ENCODE results near the gene ERG28.

The ERG28 gene

DNA sequence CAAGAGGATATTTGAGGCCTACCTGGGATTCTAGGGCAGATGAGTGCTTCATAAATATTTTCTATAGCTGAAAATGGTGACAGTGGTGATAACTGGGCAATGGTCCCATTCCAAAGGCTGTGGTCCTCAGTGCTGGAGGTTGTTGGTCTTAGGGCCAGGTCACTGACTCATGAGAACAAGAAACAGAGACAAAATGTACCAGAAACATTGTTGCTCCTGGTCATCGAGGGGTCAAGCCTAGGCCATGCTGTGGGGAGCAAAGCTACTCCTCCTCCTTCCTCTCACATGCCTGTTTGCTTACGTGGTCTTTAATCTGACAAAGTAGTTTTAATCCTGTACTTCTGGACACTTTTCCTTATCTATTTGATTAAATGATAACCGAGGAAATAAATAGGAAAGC lies 33.8 kb downstream of the ERG28 start:
- no peaks in the 10 kb centered on the region for H3K36me3 ChIP-seq (ENCODE audit: control insufficient read depth, insufficient read depth, low read length)
- no peaks in the 10 kb centered on the region for H3K4me1 ChIP-seq (ENCODE audit: control insufficient read depth, insufficient read depth, low read length, poor library complexity, severe bottlenecking)
- WGBS, 2 experiments (ENCODE audit: insufficient coverage in 2 of 2): 100% methylated on average over 1 of the region's 3 CpGs
- no peak overlapping the region for H3K27ac ChIP-seq (ENCODE audit: low read depth, low read length, severe bottlenecking)
- H3K9me3 ChIP-seq (ENCODE audit: control insufficient read depth, low read length): no peaks in the 10 kb centered on the region
- no peak overlapping the region for H3K4me3 ChIP-seq (ENCODE audit: extremely low read depth, insufficient read depth, low read length, poor library complexity, severe bottlenecking)

DNA sequence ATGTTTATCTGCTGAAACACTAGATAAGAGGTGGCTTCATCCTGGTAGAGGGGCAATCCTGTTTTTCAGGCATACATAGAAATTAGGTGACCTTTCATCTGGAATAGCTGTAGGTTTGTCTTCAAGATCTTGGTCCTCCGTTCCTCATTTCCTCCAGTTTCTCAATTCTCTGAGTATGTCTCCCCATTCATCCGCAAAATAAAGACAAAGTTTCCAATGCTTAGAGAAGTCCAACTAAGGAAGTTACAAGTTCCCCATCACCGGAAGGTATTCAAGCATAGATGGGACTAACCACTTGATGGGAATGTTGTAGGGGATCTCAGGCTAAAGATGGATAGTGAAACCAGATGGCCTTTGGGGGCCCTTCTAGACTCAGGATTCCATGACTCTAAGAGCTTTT lies 34.3 kb downstream of the ERG28 start:
- Histone ChIP-seq H3K4me1 (ENCODE audit: control insufficient read depth, insufficient read depth, low read length, poor library complexity, severe bottlenecking) (no peaks in the 10 kb centered on the region), H3K36me3 (ENCODE audit: control insufficient read depth, insufficient read depth, low read length) (no peaks in the 10 kb centered on the region), H3K27ac (ENCODE audit: low read depth, low read length, severe bottlenecking) (no peak overlapping the region), H3K4me3 (ENCODE audit: extremely low read depth, insufficient read depth, low read length, poor library complexity, severe bottlenecking) (no peak overlapping the region), H3K9me3 (ENCODE audit: control insufficient read depth, low read length) (no peaks in the 10 kb centered on the region)
- 100% methylated on average over 2 of the region's 3 CpGs for WGBS, 2 experiments (ENCODE audit: insufficient coverage in 2 of 2)

DNA sequence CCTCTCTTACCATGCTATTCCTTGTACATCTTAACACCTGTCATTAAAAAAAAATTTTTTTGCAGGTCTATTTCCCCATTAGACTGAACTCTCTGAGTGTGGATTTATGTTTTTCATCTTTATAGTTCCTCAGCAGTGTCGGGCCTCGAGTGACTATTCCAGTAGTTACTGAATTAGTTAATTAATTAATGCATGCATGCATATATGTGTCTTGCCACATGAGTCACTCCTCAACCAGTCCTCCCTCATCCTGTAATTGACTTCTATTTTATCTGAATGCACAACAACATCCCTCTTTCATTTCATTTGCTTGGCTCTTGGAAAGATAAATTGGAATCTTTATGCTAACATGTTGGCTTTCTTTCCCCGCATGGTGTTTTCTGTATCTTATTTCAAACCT lies 35.6 kb downstream of the ERG28 start:
- 100% methylated on average over 1 of the region's 3 CpGs for WGBS, 2 experiments (ENCODE audit: insufficient coverage in 2 of 2)
- Histone ChIP-seq H3K36me3 (ENCODE audit: control insufficient read depth, insufficient read depth, low read length) (no peaks in the 10 kb centered on the region), H3K4me1 (ENCODE audit: control insufficient read depth, insufficient read depth, low read length, poor library complexity, severe bottlenecking) (no peaks in the 10 kb centered on the region), H3K9me3 (ENCODE audit: control insufficient read depth, low read length) (no peaks in the 10 kb centered on the region), H3K4me3 (ENCODE audit: extremely low read depth, insufficient read depth, low read length, poor library complexity, severe bottlenecking) (no peak overlapping the region), H3K27ac (ENCODE audit: low read depth, low read length, severe bottlenecking) (no peak overlapping the region)

DNA sequence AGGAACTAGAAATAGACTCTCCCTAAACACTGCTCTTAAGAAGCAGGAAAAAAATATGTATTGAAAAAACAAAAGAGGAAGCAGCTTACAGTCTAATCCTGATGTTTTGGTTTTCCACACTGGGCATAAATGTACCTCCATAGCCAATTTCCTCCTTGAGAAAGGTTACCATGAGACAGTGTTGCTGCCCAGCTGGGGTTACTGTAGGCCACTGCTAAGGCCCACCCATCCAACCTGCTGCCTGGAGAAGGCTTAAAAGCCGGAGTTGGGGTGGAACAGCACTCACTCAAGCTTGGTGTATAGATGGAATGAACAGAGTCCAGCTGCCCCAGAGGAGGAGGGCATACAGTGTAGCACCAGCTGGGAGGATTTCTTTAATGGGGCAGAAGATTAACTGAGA lies 41.1 kb downstream of the ERG28 start:
- WGBS, 2 experiments (ENCODE audit: insufficient coverage in 2 of 2): 100% methylated on average over 1 of the region's 1 CpG
- H3K4me1 ChIP-seq (ENCODE audit: control insufficient read depth, insufficient read depth, low read length, poor library complexity, severe bottlenecking): no peaks in the 10 kb centered on the region
- no peak overlapping the region for H3K27ac ChIP-seq (ENCODE audit: low read depth, low read length, severe bottlenecking)
- H3K4me3 ChIP-seq (ENCODE audit: extremely low read depth, insufficient read depth, low read length, poor library complexity, severe bottlenecking): no peak overlapping the region
- no peaks in the 10 kb centered on the region for H3K9me3 ChIP-seq (ENCODE audit: control insufficient read depth, low read length)
- no peaks in the 10 kb centered on the region for H3K36me3 ChIP-seq (ENCODE audit: control insufficient read depth, insufficient read depth, low read length)

DNA sequence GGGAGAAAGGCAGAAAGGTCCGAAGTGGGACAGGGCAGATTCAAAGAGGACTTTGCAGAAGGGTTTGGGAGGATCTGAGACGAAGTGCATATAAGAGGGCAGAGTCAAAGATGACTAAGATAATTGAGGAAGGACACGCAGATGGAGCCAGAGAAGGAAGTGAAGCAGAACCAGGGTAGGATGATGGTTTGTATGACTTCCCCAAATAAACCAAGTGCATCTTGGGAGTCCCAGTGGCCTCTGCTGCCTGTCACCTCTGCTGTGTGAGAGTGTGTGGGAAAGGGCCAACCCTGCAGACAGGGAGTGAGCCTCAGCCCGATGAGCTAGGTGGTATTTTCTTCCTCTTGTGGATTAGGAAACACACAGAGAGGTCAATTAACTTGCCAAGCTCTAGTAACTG lies 45.5 kb downstream of the ERG28 start:
- Histone ChIP-seq H3K4me1 (ENCODE audit: control insufficient read depth, insufficient read depth, low read length, poor library complexity, severe bottlenecking) (peaks cover 8% of the 10 kb centered on the region), H3K27ac (ENCODE audit: low read depth, low read length, severe bottlenecking) (no peak overlapping the region), H3K9me3 (ENCODE audit: control insufficient read depth, low read length) (peaks cover 6% of the 10 kb centered on the region), H3K4me3 (ENCODE audit: extremely low read depth, insufficient read depth, low read length, poor library complexity, severe bottlenecking) (no peak overlapping the region), H3K36me3 (ENCODE audit: control insufficient read depth, insufficient read depth, low read length) (no peaks in the 10 kb centered on the region)
- 96 to 98% methylated on average over 3 to 4 of the region's 4 CpGs for WGBS, 2 experiments (ENCODE audit: insufficient coverage in 2 of 2)

DNA sequence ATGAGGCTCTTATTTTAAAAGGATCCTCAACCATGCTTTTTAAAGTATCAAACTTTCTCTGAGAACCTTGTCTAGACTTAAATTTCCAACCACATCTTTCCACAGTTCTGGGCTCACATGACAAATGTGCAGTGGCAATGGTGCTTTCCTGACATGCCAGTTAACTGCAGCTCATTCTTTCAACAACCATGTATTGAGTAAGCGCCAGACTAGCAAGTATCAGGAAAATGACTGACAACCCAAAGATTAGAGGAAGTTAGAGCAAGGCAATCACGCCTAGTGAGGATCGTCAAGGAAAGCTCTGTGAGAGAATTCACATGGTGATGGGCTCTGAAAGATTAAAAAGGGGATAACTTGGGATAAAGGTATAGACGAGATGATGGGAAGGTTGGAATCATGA lies 46.5 kb downstream of the ERG28 start:
- H3K36me3 ChIP-seq (ENCODE audit: control insufficient read depth, insufficient read depth, low read length): no peaks in the 10 kb centered on the region
- no peak overlapping the region for H3K27ac ChIP-seq (ENCODE audit: low read depth, low read length, severe bottlenecking)
- 70 to 92% methylated on average over 3 to 4 of the region's 4 CpGs for WGBS, 2 experiments (ENCODE audit: insufficient coverage in 2 of 2)
- H3K4me1 ChIP-seq (ENCODE audit: control insufficient read depth, insufficient read depth, low read length, poor library complexity, severe bottlenecking): peaks cover 13% of the 10 kb centered on the region
- no peak overlapping the region for H3K4me3 ChIP-seq (ENCODE audit: extremely low read depth, insufficient read depth, low read length, poor library complexity, severe bottlenecking)
- peaks cover 6% of the 10 kb centered on the region for H3K9me3 ChIP-seq (ENCODE audit: control insufficient read depth, low read length)

DNA sequence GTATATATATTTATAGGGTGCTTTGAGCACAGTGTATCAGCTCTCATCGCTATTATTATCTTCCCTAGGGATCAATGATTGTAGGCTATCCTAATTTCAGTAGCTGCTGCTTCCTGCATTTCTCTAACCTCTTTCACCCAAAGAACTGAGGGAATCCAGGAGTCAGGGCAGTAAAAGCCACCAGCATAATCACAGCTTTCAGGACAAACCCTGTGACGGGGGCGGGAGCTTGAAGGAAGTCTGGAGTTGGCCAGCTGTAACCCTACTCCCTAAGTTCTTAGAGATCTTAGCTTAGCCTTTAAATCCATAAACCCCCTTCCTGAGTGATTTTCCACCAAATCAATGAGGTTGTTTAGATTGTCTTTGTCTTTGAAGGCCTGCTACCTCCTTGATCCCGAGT lies 48.5 kb downstream of the ERG28 start:
- 92% methylated on average over 3 of the region's 4 CpGs; no CpG with 5 or more reads in 1 of the 2 experiments for WGBS, 2 experiments (ENCODE audit: insufficient coverage in 2 of 2)
- Histone ChIP-seq H3K9me3 (ENCODE audit: control insufficient read depth, low read length) (peaks cover 17% of the 10 kb centered on the region), H3K4me1 (ENCODE audit: control insufficient read depth, insufficient read depth, low read length, poor library complexity, severe bottlenecking) (peaks cover 15% of the 10 kb centered on the region), H3K36me3 (ENCODE audit: control insufficient read depth, insufficient read depth, low read length) (no peaks in the 10 kb centered on the region), H3K27ac (ENCODE audit: low read depth, low read length, severe bottlenecking) (peak overlapping the region; percentile 59), H3K4me3 (ENCODE audit: extremely low read depth, insufficient read depth, low read length, poor library complexity, severe bottlenecking) (no peak overlapping the region)

DNA sequence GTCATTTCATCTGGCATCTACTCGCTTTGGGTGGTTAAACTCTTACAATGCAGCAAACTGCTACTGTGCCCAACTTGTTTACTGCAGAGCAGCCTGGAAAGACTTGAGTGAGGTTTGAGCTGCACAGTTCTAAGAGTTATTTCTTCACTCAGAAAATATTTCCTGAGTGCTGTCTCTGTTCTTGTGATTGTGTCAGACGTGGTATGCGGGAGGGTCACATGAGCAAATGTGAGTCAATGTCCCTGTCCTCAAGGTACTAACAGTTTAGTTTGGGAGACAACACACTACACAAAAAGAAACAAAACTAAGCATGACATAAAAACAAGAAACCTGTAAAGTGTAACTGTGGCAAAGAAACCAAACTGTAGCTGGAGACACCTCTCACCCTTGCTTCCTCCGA lies 49.8 kb downstream of the ERG28 start:
- Histone ChIP-seq H3K9me3 (ENCODE audit: control insufficient read depth, low read length) (peaks cover 17% of the 10 kb centered on the region), H3K27ac (ENCODE audit: low read depth, low read length, severe bottlenecking) (no peak overlapping the region), H3K4me3 (ENCODE audit: extremely low read depth, insufficient read depth, low read length, poor library complexity, severe bottlenecking) (no peak overlapping the region), H3K4me1 (ENCODE audit: control insufficient read depth, insufficient read depth, low read length, poor library complexity, severe bottlenecking) (peaks cover 15% of the 10 kb centered on the region), H3K36me3 (ENCODE audit: control insufficient read depth, insufficient read depth, low read length) (no peaks in the 10 kb centered on the region)
- 100% methylated on average over 1 of the region's 4 CpGs for WGBS, 2 experiments (ENCODE audit: insufficient coverage in 2 of 2)

DNA sequence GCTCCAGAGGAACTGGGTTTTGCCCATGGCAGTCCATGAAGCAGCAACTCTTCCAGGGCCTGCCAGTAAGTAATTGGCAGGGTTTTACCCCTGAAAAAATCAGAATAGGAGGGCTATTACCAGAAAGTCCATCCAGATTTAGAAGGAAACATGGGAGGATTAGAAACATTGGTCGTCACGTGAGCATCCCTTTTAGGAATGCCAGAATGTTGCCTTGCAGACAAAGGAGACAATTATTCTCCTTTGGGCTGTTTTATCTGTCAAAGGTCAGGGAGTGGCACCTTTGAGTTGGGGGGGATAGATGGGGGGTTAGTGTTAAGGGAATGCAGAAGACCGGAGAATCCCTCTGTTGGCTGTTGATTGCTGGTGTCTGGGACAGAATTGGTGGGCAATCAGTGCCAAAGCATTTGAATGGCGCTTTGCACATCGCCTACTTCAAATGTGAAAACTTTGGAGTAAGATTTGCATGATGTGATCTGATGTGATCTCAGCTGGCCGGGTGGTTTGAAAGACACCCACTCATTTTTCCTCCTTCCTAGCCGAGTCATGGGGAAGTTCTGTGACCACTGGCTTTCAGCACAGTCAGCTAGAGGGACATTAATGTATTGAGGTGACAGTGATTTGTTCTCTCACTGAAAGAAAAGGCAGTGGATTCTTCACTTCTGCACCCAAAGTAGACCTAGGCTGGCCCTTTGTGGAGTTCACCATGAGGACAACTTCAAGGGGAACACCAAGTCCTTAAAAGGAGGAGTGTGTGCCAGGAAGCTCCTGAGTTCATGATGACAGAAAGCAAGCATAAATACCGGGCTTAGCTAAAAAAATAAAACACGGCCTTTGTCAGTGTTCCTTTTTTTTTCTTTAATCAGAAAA lies 50.8 kb downstream of the ERG28 start:
- 84 to 96% methylated on average over 6 of the region's 9 CpGs for WGBS, 2 experiments (ENCODE audit: insufficient coverage in 2 of 2)
- Histone ChIP-seq H3K4me1 (ENCODE audit: control insufficient read depth, insufficient read depth, low read length, poor library complexity, severe bottlenecking) (peaks cover 22% of the 10 kb centered on the region), H3K9me3 (ENCODE audit: control insufficient read depth, low read length) (peaks cover 17% of the 10 kb centered on the region), H3K27ac (ENCODE audit: low read depth, low read length, severe bottlenecking) (no peak overlapping the region), H3K36me3 (ENCODE audit: control insufficient read depth, insufficient read depth, low read length) (no peaks in the 10 kb centered on the region), H3K4me3 (ENCODE audit: extremely low read depth, insufficient read depth, low read length, poor library complexity, severe bottlenecking) (no peak overlapping the region)

DNA sequence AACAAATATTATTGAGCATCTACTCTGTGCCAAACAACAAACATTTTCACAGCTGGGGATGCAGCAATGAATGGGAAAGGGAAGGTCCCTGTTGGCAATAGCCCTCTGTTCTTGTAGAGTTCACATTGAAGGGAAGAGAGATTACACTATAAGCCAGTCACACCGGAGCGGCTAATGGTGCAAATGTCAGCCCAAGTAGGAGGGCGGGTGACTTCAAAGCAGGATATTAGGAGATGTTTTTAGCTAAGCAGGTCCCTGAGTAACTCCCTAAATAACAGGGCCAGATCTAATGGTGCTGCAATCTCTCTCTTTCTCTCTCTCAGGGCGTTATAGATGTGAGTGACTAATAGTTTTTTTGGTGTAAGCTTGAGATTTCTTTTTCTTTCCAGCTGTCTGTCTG lies 51.6 kb downstream of the ERG28 start:
- Histone ChIP-seq H3K9me3 (ENCODE audit: control insufficient read depth, low read length) (peaks cover 17% of the 10 kb centered on the region), H3K36me3 (ENCODE audit: control insufficient read depth, insufficient read depth, low read length) (no peaks in the 10 kb centered on the region), H3K27ac (ENCODE audit: low read depth, low read length, severe bottlenecking) (no peak overlapping the region), H3K4me1 (ENCODE audit: control insufficient read depth, insufficient read depth, low read length, poor library complexity, severe bottlenecking) (peaks cover 23% of the 10 kb centered on the region), H3K4me3 (ENCODE audit: extremely low read depth, insufficient read depth, low read length, poor library complexity, severe bottlenecking) (no peak overlapping the region)
- 86 to 100% methylated on average over 1 to 2 of the region's 4 CpGs for WGBS, 2 experiments (ENCODE audit: insufficient coverage in 2 of 2)

DNA sequence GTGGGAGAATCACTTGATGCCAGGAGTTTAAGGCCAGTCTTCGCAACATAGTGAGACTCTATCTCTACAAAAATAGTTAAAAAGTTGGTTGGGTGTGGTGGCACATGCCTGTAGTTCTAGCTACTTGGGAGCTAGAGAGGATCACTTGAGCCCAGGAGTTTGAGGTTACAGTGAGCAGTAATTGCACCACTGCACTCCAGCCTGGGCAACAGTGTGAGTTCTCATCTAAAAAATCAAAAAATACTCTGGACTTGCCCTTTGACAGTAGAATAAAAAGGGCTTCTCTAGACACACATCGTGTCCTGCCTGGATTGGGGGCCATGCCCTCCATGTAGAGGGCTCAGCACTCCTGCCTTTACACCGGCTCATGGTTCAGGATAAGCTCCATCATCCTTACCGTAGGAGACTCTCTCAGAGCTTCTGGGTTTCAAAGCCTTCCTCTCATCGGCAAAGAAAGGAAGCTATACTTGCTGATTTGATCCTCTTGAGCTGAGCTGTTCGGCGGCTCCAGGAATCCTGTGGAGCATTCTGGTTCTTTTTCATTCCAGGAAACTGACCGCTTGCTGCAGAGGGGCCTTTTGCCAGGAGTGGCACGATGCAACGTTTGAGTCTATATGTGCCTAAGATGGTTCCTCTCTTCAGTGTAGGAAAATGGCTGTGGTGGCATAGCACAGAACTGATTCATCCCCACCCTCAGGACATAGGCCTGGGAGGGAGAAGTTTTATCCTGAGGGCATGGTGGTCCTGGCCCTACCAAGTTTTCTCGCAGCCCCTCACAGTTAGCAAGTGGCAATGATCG lies 52.6 kb downstream of the ERG28 start:
- 92 to 96% methylated on average over 10 of the region's 12 CpGs for whole genome bisulfite sequencing, 2 experiments (ENCODE audit: insufficient coverage in 2 of 2)
- H3K4me1 ChIP-seq (ENCODE audit: control insufficient read depth, insufficient read depth, low read length, poor library complexity, severe bottlenecking): peaks cover 23% of the 10 kb centered on the region
- H3K9me3 ChIP-seq (ENCODE audit: control insufficient read depth, low read length): peaks cover 17% of the 10 kb centered on the region
- H3K4me3 ChIP-seq (ENCODE audit: extremely low read depth, insufficient read depth, low read length, poor library complexity, severe bottlenecking): no peak overlapping the region
- no peak overlapping the region for H3K27ac ChIP-seq (ENCODE audit: low read depth, low read length, severe bottlenecking)
- H3K36me3 ChIP-seq (ENCODE audit: control insufficient read depth, insufficient read depth, low read length): no peaks in the 10 kb centered on the region
